ENCODE measurements around the gene PCK2.
A peak's percentile ranks its signal among the peaks of the same experiment; 100 is the strongest.

Gene PCK2

GRCh38 chr14:24141097-24141880 lies 47.2 kb downstream of the PCK2 start, which contains the start of gene EMC9:
Gene EMC9, minus strand, starts transcription at chr14:24141591. Its CDS starts 287 bp downstream, at chr14:24141304.
- FAIRE-seq: peak; percentile 97

- FAIRE-seq: no peak
Observed at GRCh38 chr14:24143511-24143910, 49.4 kb downstream of the PCK2 start.

- no peak for FAIRE-seq
Observed at GRCh38 chr14:24144451-24144850, 50.3 kb downstream of the PCK2 start.

GRCh38 chr14:24145219-24145618 lies 51.1 kb downstream of the PCK2 start:
- no peak for FAIRE-seq

- no peak for FAIRE-seq
Observed at GRCh38 chr14:24145690-24146452, 51.8 kb downstream of the PCK2 start.

GRCh38 chr14:24146453-24146977 lies 52.4 kb downstream of the PCK2 start, which contains the start of gene PSME2:
Gene PSME2, minus strand, starts transcription at chr14:24146610. Its CDS starts 29 bp downstream, at chr14:24146581.
- FAIRE-seq: peak; percentile 93

GRCh38 chr14:24146978-24147760 lies 53.1 kb downstream of the PCK2 start, which contains the start of gene RNF31:
Gene RNF31, plus strand, starts transcription at chr14:24147498. Its CDS starts 201 bp downstream, at chr14:24147699.
- FAIRE-seq: peak; percentile 98

- FAIRE-seq: no peak
Observed at GRCh38 chr14:24147761-24148428, 53.8 kb downstream of the PCK2 start.

GRCh38 chr14:24149302-24149969 lies 55.3 kb downstream of the PCK2 start:
- FAIRE-seq: no peak

- no peak for FAIRE-seq
Observed at GRCh38 chr14:24150061-24150460, 56.0 kb downstream of the PCK2 start.

- FAIRE-seq: no peak
Observed at GRCh38 chr14:24150567-24150966, 56.5 kb downstream of the PCK2 start.

- no peak for FAIRE-seq
Observed at GRCh38 chr14:24150993-24151392, 56.9 kb downstream of the PCK2 start.

- FAIRE-seq: no peak
Observed at GRCh38 chr14:24151404-24152080, 57.4 kb downstream of the PCK2 start.

Measured in G401.6 (cell line).